A549 (cell line): ENCODE results near the gene UBN1. TPM values are rescaled to one million over a fixed set of nuclear protein-coding genes. Genes with fewer than 3 reads are reported as not detected.

Experiments
- ATAC-seq, 2 experiments: fragments of 200-7000 bp in 1 of 2; fragments of >200 bp in 1 of 2; cut with Nextera tagmentation in 1 of 2; cut with Tn5 transposase in 1 of 2; 3 replicates each; pipeline versions ENCODE4 v1.8.0 to v1.9.1; 2018 to 2020; ENCODE audit warnings: mild to moderate bottlenecking in 1 of 2, moderate library complexity in 1 of 2
- CTCF ChIA-PET: fragments of 300-600 bp; sonication (Branson Sonifier 250); formaldehyde crosslinking; extraction: SDS; loops from one replicate; lab custom pipeline; 2021; ENCODE audit warnings: antibody characterized with exemption, inconsistent platforms; lab: Yijun Ruan, JAX
- POLR2A ChIA-PET: fragments of 350-600 bp; formaldehyde crosslinking; extraction: SDS; loops from one replicate; lab custom pipeline; 2021; ENCODE audit warnings: antibody characterized with exemption, inconsistent platforms; lab: Yijun Ruan, JAX
- DNase-seq, 2 experiments: peaks; one replicate each; pipeline versions ENCODE4 v3.0.0 to v3.0.0-alpha.2; 2011 to 2016; ENCODE audit warnings: low read depth in 1 of 2, low spot score in 1 of 2
- FAIRE-seq: peaks from 2 replicates; lab custom pipeline; 2011; peaks lifted over from hg19 to GRCh38; lab: Jason Lieb, UNC
- H3K27ac ChIP-seq, 2 experiments: fragments of >200 bp; sonication (Bioruptor Twin); formaldehyde crosslinking; 3 replicates each; pipeline ENCODE4 v1.5.1; 2016 to 2017
- H3K4me1 ChIP-seq: fragments of >200 bp; sonication (Bioruptor Twin); formaldehyde crosslinking; 3 replicates; pipeline ENCODE4 v1.6.1; 2016
- H3K4me2 ChIP-seq: fragments of >200 bp; sonication (Bioruptor Twin); formaldehyde crosslinking; 3 replicates; pipeline ENCODE4 v1.6.1; 2016
- H3K4me3 ChIP-seq: fragments of >200 bp; sonication (Bioruptor Twin); formaldehyde crosslinking; 3 replicates; pipeline ENCODE4 v1.5.1; 2016
- H3K9me3 ChIP-seq: fragments of >200 bp; sonication (Bioruptor Twin); formaldehyde crosslinking; 3 replicates; pipeline ENCODE4 v1.6.1; 2016
- ATOH8 ChIP-seq: fragments of 250-450 bp; sonication (Bioruptor Pico); IDR thresholded peaks from 2 replicates; pipeline ENCODE4 v1.5.0; 2020; ENCODE audit warnings: low read depth, mild to moderate bottlenecking, moderate library complexity
- BCL3 ChIP-seq: fragments of >200 bp; sonication (Bioruptor Twin); formaldehyde crosslinking; IDR thresholded peaks from 3 replicates; pipeline ENCODE4 v1.6.1; 2016
- EHF ChIP-seq: fragments of 250-450 bp; sonication (Bioruptor Pico); IDR thresholded peaks from 2 replicates; pipeline ENCODE4 v1.5.0; 2020; ENCODE audit warnings: mild to moderate bottlenecking
- EHMT2 ChIP-seq: fragments of 200-600 bp; sonication (generic); IDR thresholded peaks from 2 replicates; pipeline ENCODE4 v1.6.1; 2016; ENCODE audit warnings: antibody characterized with exemption, low read depth, mild to moderate bottlenecking, moderate library complexity
- ELK1 ChIP-seq: fragments of 150-350 bp; IDR thresholded peaks from 2 replicates; pipeline ENCODE4 v1.6.1; 2014; ENCODE audit warnings: low read depth, mild to moderate bottlenecking, low read length
- FOSB ChIP-seq: fragments of 250-450 bp; sonication (Bioruptor Pico); IDR thresholded peaks from 2 replicates; pipeline ENCODE4 v1.5.0; 2020; ENCODE audit warnings: mild to moderate bottlenecking, moderate library complexity
- FOSL2 ChIP-seq, 2 experiments: fragments of 450-650 bp in 1 of 2; fragments of >200 bp in 1 of 2; sonication (Bioruptor Twin) in 1 of 2; formaldehyde crosslinking; IDR thresholded peaks; 2 replicates each; pipeline versions ENCODE4 v1.5.0 to v1.6.1; 2016 to 2020; ENCODE audit warnings: mild to moderate bottlenecking in 1 of 2, moderate library complexity in 1 of 2
- FOXS1 ChIP-seq: fragments of 250-450 bp; sonication (Bioruptor Pico); IDR thresholded peaks from 2 replicates; pipeline ENCODE4 v1.5.0; 2020; ENCODE audit warnings: mild to moderate bottlenecking, moderate library complexity
- HDAC2 ChIP-seq: fragments of 200-600 bp; sonication (generic); IDR thresholded peaks from 2 replicates; pipeline ENCODE4 v1.6.1; 2016
- HES2 ChIP-seq: fragments of >200 bp; sonication (Bioruptor Twin); formaldehyde crosslinking; IDR thresholded peaks from 2 replicates; pipeline ENCODE4 v1.6.1; 2016
- HOXB5 ChIP-seq: fragments of 250-450 bp; sonication (Bioruptor Pico); IDR thresholded peaks from 2 replicates; pipeline ENCODE4 v1.5.0; 2020; ENCODE audit warnings: mild to moderate bottlenecking, moderate library complexity
- KDM1A ChIP-seq: fragments of 200-600 bp; sonication (generic); IDR thresholded peaks from 2 replicates; pipeline ENCODE4 v1.6.1; 2016; ENCODE audit warnings: low read depth, mild to moderate bottlenecking
- MYC ChIP-seq: IDR thresholded peaks from 2 replicates; pipeline ENCODE4 v1.6.1; 2012; ENCODE audit warnings: mild to moderate bottlenecking, inconsistent platforms, low read length, improper control_type of control experiment, borderline replicate concordance
- NPAS2 ChIP-seq: fragments of 250-450 bp; sonication (Bioruptor Pico); IDR thresholded peaks from 2 replicates; pipeline ENCODE4 v1.8.0; 2022; ENCODE audit warnings: mild to moderate bottlenecking, moderate library complexity, borderline replicate concordance
- NR3C1 ChIP-seq: fragments of >200 bp; sonication (Bioruptor Twin); formaldehyde crosslinking; IDR thresholded peaks from 3 replicates; pipeline ENCODE4 v1.6.1; 2017
- PHF8 ChIP-seq: fragments of 200-600 bp; sonication (generic); IDR thresholded peaks from 2 replicates; pipeline ENCODE4 v1.6.1; 2016; ENCODE audit warnings: low read depth, mild to moderate bottlenecking, antibody characterized with exemption, moderate library complexity, borderline replicate concordance
- POLR2A ChIP-seq: IDR thresholded peaks from 2 replicates; pipeline ENCODE4 v1.6.1; 2012; ENCODE audit warnings: mild to moderate bottlenecking, low read length
- POLR2AphosphoS2 ChIP-seq: conservative IDR thresholded peaks from 2 replicates; pipeline ENCODE4 v1.6.1; 2012; ENCODE audit warnings: low read length, improper control_type of control experiment, inconsistent platforms
- RAD21 ChIP-seq, 2 experiments: fragments of >200 bp in 1 of 2; sonication (Bioruptor Twin) in 1 of 2; formaldehyde crosslinking in 1 of 2; IDR thresholded peaks in 1 of 2; conservative IDR thresholded peaks in 1 of 2; 2 replicates in 1 of 2; 3 replicates in 1 of 2; pipeline ENCODE4 v1.6.1; 2012 to 2018; ENCODE audit warnings: inconsistent platforms in 1 of 2
- RFX5 ChIP-seq: fragments of 450-650 bp; IDR thresholded peaks from 2 replicates; pipeline ENCODE4 v1.7.1; 2014; ENCODE audit warnings: antibody characterized with exemption, mild to moderate bottlenecking, moderate library complexity
- ZFP36 ChIP-seq: fragments of 450-650 bp; IDR thresholded peaks from 2 replicates; pipeline ENCODE4 v1.6.1; 2014; ENCODE audit warnings: borderline replicate concordance; ENCODE audit not compliant: partially characterized antibody
- WGBS: methylation state at CpG from one replicate; pipeline ENCODE4 v1.1.6; 2017; ENCODE audit errors: missing lambda C conversion rate; 5-methylcytosine and 5-hydroxymethylcytosine counted together
- polyA plus RNA-seq, 4 experiments: library from polyadenylated mRNA; depleted of rRNA in 3 of 4; stranded (reverse); fragments of >200 nt; fragmentation: RNase III in 1 of 4; extraction: RNeasy Plus Mini Kit Qiagen cat#74134 plus additional on column Dnase treatment in 1 of 4; gene quantifications; 2 replicates in 3 of 4; 3 replicates in 1 of 4; pipeline ENCODE4 v1.2.3, GENCODE V29; 2011 to 2017

UBN1 gene
- polyA plus RNA-seq, 2 of the 4 experiments (the other 2 are of a cell fraction), result 14.2 to 20.0 TPM

- no peaks in the 10 kb centered on the region for H3K9me3 ChIP-seq
- no peak for DNase-seq
- POLR2A ChIA-PET, result no interaction called here
- H3K4me2 ChIP-seq, result no peak overlapping the region
- CTCF ChIA-PET, result interaction anchor here (0.6 to 1.3 kb wide), 6 partner anchors 10 to 134 kb away, joined by 3 to 4 read pairs (median 3); no protein-coding TSS in a partner anchor
- no peak for ATAC-seq
- H3K4me1 ChIP-seq, result no peaks in the 10 kb centered on the region
- H3K4me3 ChIP-seq, result no peak overlapping the region
- no peak for TF ChIP-seq ATOH8
- TF ChIP-seq RAD21 (conservative IDR thresholded peaks at IDR 0.05 in 1 of 2, IDR thresholded peaks at IDR 0.05 in 1 of 2), result no peak
- no peak for TF ChIP-seq EHMT2
- TF ChIP-seq POLR2AphosphoS2, result no peak
- 89% methylated on average over 16 of the region's 16 CpGs for WGBS
- no peak overlapping the region for H3K27ac ChIP-seq
- FAIRE-seq, result no peak
Observed at GRCh38 chr16:4891097-4891885, 44.0 kb downstream of the UBN1 start.

- CTCF ChIA-PET, result interaction anchor here (0.7 to 1.4 kb wide), 4 partner anchors 43 to 133 kb away, joined by 3 to 4 read pairs (median 3); no protein-coding TSS in a partner anchor
- H3K4me2 ChIP-seq, result no peak overlapping the region
- H3K4me1 ChIP-seq, result no peaks in the 10 kb centered on the region
- 95% methylated on average over 6 of the region's 12 CpGs for WGBS
- no peak overlapping the region for H3K27ac ChIP-seq
- DNase-seq (no peak), FAIRE-seq (no peak), ATAC-seq (no peak)
- TF ChIP-seq HOXB5 (CRISPR knock-in tag) (no peak), NR3C1 (no peak), NPAS2 (CRISPR knock-in tag) (no peak), EHMT2 (no peak), FOXS1 (no peak), RFX5 (no peak)
- POLR2A ChIA-PET, result no interaction called here
- H3K4me3 ChIP-seq, result no peak overlapping the region
- H3K9me3 ChIP-seq, result no peaks in the 10 kb centered on the region
Observed at GRCh38 chr16:4891886-4892216, 44.6 kb downstream of the UBN1 start.

- 79% methylated on average over 20 of the region's 23 CpGs for WGBS
Observed at GRCh38 chr16:4892361-4893102, 45.3 kb downstream of the UBN1 start.

More at GRCh38 chr16:4892361-4893102, 45.3 kb downstream of the UBN1 start:
- Histone ChIP-seq H3K4me3 (no peak overlapping the region), H3K4me1 (no peaks in the 10 kb centered on the region), H3K4me2 (no peak overlapping the region), H3K9me3 (no peaks in the 10 kb centered on the region), H3K27ac (no peak overlapping the region)
- no peak for DNase-seq
- ATAC-seq, result no peak
- FAIRE-seq, result no peak
- POLR2A ChIA-PET, result no interaction called here
- TF ChIP-seq FOSL2 (IDR thresholded peaks at IDR 0.05) (no peak), FOSL2 (CRISPR knock-in tag; IDR thresholded peaks at IDR 0.05) (no peak), HES2 (no peak), HDAC2 (no peak), KDM1A (no peak), EHF (no peak), HOXB5 (CRISPR knock-in tag) (no peak), POLR2A (no peak), BCL3 (no peak), POLR2AphosphoS2 (no peak), ZFP36 (no peak), MYC (no peak), EHMT2 (no peak), NR3C1 (no peak), FOSB (CRISPR knock-in tag) (no peak), ELK1 (no peak), PHF8 (no peak)
- CTCF ChIA-PET, result interaction anchor here (0.7 to 1.4 kb wide), 6 partner anchors 18 to 133 kb away, joined by 3 to 4 read pairs (median 3); no protein-coding TSS in a partner anchor
